OCI-LY3 (cell line): ENCODE measurements around the gene CCDC68.

Experiments
- CTCF ChIP-seq: fragments of 200-600, 300-600 bp; sonication (generic); IDR thresholded peaks from 2 replicates; pipeline ENCODE4 v1.5.1; 2014; ENCODE audit warnings: antibody characterized with exemption, low read length, low read depth
- EZH2phosphoT487 ChIP-seq: fragments of 200-600 bp; shearing (Covaris generic); IDR thresholded peaks from 2 replicates; pipeline ENCODE4 v1.6.1; 2018; ENCODE audit warnings: antibody characterized with exemption, mixed run types, low read depth

- TF ChIP-seq CTCF = no peak
- TF ChIP-seq EZH2phosphoT487 = no peak
Observed at GRCh38 chr18:54964741-54965140, 5.5 kb upstream of the CCDC68 start.
